PC-9 (cell line): Measurements from ENCODE around the gene AMZ1. TPM values are rescaled to one million over a fixed set of nuclear protein-coding genes. Genes with fewer than 3 reads are reported as not detected.

ENCODE experiments used
- BruUV-seq: library from RNA; stranded (reverse); fragments of 400-500 nt; replicated peaks from 2 replicates; lab custom pipeline; 2021; lab: Mats Ljungman, UMichigan
- CTCF ChIA-PET: fragments of 300-600 bp; sonication (Branson Sonifier 250); formaldehyde crosslinking; loops from one replicate; lab custom pipeline; 2022; ENCODE audit warnings: antibody characterized with exemption; lab: Charles Lee
- POLR2A ChIA-PET: fragments of 300-600 bp; sonication (Branson Sonifier 250); formaldehyde crosslinking; loops from one replicate; lab custom pipeline; 2022; ENCODE audit warnings: antibody characterized with exemption; ENCODE audit not compliant: unreplicated experiment; lab: Charles Lee
- DNase-seq, 2 experiments: peaks; one replicate each; pipeline versions ENCODE4 v3.0.0 to v3.0.0-alpha.2; 2015 to 2022; ENCODE audit warnings: mixed read lengths in 1 of 2
- H2AFZ ChIP-seq: fragments of 200-600 bp; sonication (generic); 2 replicates; pipeline ENCODE4 v1.8.1; 2017; ENCODE audit warnings: antibody characterized with exemption
- H3F3A ChIP-seq: fragments of 200-600 bp; sonication (generic); 2 replicates; pipeline ENCODE4 v1.8.1; 2017; ENCODE audit warnings: antibody characterized with exemption, mild to moderate bottlenecking, low read depth; ENCODE audit not compliant: insufficient read depth
- H3K27ac ChIP-seq: fragments of 200-600 bp; sonication (generic); 2 replicates; pipeline ENCODE4 v1.6.1; 2016; ENCODE audit warnings: mixed run types
- H3K27me3 ChIP-seq: fragments of 200-600 bp; sonication (generic); 2 replicates; pipeline ENCODE4 v1.6.1; 2016; ENCODE audit warnings: low read depth, mixed run types; ENCODE audit not compliant: insufficient read depth
- H3K36me3 ChIP-seq: fragments of 200-600 bp; sonication (generic); 2 replicates; pipeline ENCODE4 v1.6.1; 2016; ENCODE audit warnings: low read depth, mixed run types
- H3K4me1 ChIP-seq: fragments of 200-600 bp; sonication (generic); replicated peaks from 2 replicates; pipeline ENCODE4 v1.6.1; 2016; ENCODE audit warnings: mixed run types; ENCODE audit not compliant: insufficient read depth
- H3K4me2 ChIP-seq: fragments of 200-600 bp; sonication (generic); 2 replicates; pipeline ENCODE4 v1.6.1; 2017; ENCODE audit warnings: mixed run types
- H3K4me3 ChIP-seq: fragments of 200-600 bp; sonication (generic); 2 replicates; pipeline ENCODE4 v1.6.1; 2016; ENCODE audit warnings: mixed run types
- H3K79me2 ChIP-seq: fragments of 200-600 bp; sonication (generic); 2 replicates; pipeline ENCODE4 v1.6.1; 2017; ENCODE audit warnings: low read depth, mixed run types
- H3K9me2 ChIP-seq: fragments of 200-600 bp; sonication (generic); 2 replicates; pipeline ENCODE4 v1.8.1; 2017; ENCODE audit warnings: mild to moderate bottlenecking; ENCODE audit not compliant: insufficient read depth
- H3K9me3 ChIP-seq: fragments of 200-600 bp; sonication (generic); 2 replicates; pipeline ENCODE4 v1.8.1; 2016; ENCODE audit warnings: low read depth; ENCODE audit not compliant: insufficient read depth
- H4K20me1 ChIP-seq: fragments of 200-600 bp; sonication (generic); 2 replicates; pipeline ENCODE4 v1.8.1; 2017; ENCODE audit not compliant: insufficient read depth
- EZH2 ChIP-seq: fragments of 200-600 bp; sonication (generic); IDR thresholded peaks from 2 replicates; pipeline ENCODE4 v1.8.0; 2017; ENCODE audit warnings: antibody characterized with exemption, low read depth
- intact Hi-C: fragments of 100-400 bp; cut with micrococcal nuclease; formaldehyde crosslinking; loops from one replicate; pipeline ENCODE4 v1.10.0; 2022; ENCODE audit not compliant: unreplicated experiment
- total RNA-seq: library from RNA; stranded (reverse); gene quantifications from 2 replicates; pipeline ENCODE4 v1.2.3, GENCODE V29; 2021
- TF ChIP-seq, protein P1 (sequence below): fragments of 200-600 bp; sonication (generic); conservative IDR thresholded peaks from 2 replicates; pipeline ENCODE4 v1.6.1; 2017; ENCODE audit warnings: mixed run types, antibody characterized with exemption, mild to moderate bottlenecking, moderate library complexity

AMZ1 gene
- total RNA-seq, 1 experiment from 2014 or later = not detected

DNA sequence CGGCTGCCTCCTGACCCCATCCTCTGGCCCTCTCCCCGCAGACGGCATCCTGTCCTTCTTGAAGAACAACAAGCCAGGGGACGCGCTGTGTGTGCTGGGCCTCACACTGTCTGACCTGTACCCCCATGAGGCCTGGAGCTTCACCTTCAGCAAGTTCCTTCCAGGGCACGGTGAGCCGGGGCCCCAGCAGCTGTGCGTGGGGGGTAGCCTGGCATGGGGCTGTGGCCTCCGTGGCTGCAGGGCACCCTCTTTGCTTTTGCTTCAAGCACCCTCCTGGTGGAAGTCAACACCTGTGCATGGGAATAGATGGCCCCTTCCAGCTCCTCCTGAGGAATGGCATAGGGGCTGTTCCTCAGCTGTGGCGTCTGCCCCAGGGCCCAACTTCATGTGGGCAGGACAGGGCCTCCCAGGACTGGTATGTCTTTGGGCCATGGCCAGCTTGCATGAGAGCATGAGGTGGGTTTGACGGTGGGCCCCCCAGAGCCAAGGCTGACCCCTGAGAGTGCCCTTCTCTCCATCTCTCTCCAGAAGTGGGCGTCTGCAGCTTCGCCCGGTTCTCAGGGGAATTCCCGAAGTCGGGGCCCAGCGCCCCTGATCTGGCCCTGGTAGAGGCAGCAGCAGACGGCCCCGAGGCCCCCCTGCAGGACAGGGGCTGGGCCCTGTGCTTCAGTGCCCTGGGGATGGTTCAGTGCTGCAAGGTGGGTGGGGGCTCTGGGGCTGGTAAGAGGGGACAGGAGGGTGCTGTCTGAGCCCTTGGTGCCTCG is 20.7 kb downstream of the AMZ1 start:
- no peak overlapping the region for H3K4me2 ChIP-seq
- BruUV-seq = no TSS peak
- H3K27me3 ChIP-seq = no peaks in the 10 kb centered on the region
- no peaks in the 10 kb centered on the region for H3K9me2 ChIP-seq
- H3K9me3 ChIP-seq = no peaks in the 10 kb centered on the region
- no peaks in the 10 kb centered on the region for H3K4me1 ChIP-seq
- no peaks in the 10 kb centered on the region for H4K20me1 ChIP-seq
- no peak overlapping the region for H3K4me3 ChIP-seq
- no peak overlapping the region for H3K27ac ChIP-seq
- intact Hi-C loops = loop anchor here (1.0 kb wide), 2 partner anchors 231 to 257 kb away; no protein-coding TSS in a partner anchor
- H3K36me3 ChIP-seq = no peaks in the 10 kb centered on the region
- no peak for DNase-seq
- ChIA-PET CTCF (interaction anchor here (0.5 to 1.2 kb wide), 3 partner anchors 28 to 951 kb away, joined by 3 to 7 read pairs (median 5); no protein-coding TSS in a partner anchor), POLR2A (no interaction called here)
- no peaks in the 10 kb centered on the region for H3K79me2 ChIP-seq
- TF ChIP-seq, protein P1, sequence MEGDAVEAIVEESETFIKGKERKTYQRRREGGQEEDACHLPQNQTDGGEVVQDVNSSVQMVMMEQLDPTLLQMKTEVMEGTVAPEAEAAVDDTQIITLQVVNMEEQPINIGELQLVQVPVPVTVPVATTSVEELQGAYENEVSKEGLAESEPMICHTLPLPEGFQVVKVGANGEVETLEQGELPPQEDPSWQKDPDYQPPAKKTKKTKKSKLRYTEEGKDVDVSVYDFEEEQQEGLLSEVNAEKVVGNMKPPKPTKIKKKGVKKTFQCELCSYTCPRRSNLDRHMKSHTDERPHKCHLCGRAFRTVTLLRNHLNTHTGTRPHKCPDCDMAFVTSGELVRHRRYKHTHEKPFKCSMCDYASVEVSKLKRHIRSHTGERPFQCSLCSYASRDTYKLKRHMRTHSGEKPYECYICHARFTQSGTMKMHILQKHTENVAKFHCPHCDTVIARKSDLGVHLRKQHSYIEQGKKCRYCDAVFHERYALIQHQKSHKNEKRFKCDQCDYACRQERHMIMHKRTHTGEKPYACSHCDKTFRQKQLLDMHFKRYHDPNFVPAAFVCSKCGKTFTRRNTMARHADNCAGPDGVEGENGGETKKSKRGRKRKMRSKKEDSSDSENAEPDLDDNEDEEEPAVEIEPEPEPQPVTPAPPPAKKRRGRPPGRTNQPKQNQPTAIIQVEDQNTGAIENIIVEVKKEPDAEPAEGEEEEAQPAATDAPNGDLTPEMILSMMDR = no peak
- TF ChIP-seq EZH2 = no peak
- H3F3A ChIP-seq = peaks cover 13% of the 10 kb centered on the region
- no peak overlapping the region for H2AFZ ChIP-seq

DNA sequence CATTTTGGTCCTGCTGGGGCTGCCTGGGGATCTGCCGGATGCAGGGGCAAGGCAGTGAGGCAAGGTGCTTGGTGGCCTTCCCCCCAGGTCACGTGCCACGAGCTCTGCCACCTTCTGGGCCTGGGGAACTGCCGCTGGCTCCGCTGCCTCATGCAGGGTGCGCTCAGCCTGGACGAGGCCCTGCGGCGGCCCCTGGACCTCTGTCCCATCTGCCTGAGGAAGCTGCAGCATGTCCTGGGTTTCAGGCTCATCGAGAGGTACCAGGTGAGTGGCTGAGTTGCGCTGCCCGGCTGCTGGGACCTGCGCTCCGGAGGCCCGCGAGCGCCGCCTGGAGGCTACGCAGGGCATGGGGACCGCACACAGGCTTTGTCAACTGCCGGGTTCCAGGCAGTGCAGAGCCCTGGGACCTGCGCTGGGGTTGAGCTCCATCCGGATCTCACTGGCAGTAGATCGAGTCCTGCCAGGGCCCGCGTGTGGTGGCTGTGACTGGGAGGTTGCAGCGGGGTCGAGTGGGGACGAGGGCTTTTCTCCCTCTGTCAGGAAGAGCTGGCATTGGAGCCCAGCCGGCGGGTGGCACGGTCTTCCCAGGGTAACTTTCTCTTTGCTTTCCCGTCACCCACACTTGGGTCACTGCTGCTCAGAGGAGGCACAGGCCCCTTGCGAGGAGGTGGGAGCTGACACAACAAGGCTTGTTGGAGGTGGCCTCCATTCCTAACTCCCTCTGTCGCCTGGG is 21.7 kb downstream of the AMZ1 start:
- Histone ChIP-seq H2AFZ (no peak overlapping the region), H3K9me2 (no peaks in the 10 kb centered on the region), H3K4me2 (no peak overlapping the region), H3K4me3 (no peak overlapping the region), H4K20me1 (no peaks in the 10 kb centered on the region), H3K27me3 (no peaks in the 10 kb centered on the region), H3K4me1 (no peaks in the 10 kb centered on the region), H3K27ac (no peak overlapping the region), H3K9me3 (no peaks in the 10 kb centered on the region), H3F3A (peaks cover 7% of the 10 kb centered on the region; the same call in 1 of the 2 replicates), H3K36me3 (no peaks in the 10 kb centered on the region), H3K79me2 (no peaks in the 10 kb centered on the region)
- no TSS peak for BruUV-seq
- intact Hi-C loops = loop anchor here (1.0 kb wide), 2 partner anchors 232 to 258 kb away; no protein-coding TSS in a partner anchor
- DNase-seq = peak in 1 of 2 experiments; percentile 85
- ChIA-PET CTCF (interaction anchor here (0.5 to 1.7 kb wide), 9 partner anchors 24 to 1045 kb away, joined by 3 to 11 read pairs (median 4); no protein-coding TSS in a partner anchor), POLR2A (interaction anchor here (0.7 kb wide), 1 partner anchor 161 kb away, joined by 4 read pairs; no protein-coding TSS in a partner anchor)
- TF ChIP-seq, protein P1 = peak; percentile 66
- TF ChIP-seq EZH2 = no peak

DNA sequence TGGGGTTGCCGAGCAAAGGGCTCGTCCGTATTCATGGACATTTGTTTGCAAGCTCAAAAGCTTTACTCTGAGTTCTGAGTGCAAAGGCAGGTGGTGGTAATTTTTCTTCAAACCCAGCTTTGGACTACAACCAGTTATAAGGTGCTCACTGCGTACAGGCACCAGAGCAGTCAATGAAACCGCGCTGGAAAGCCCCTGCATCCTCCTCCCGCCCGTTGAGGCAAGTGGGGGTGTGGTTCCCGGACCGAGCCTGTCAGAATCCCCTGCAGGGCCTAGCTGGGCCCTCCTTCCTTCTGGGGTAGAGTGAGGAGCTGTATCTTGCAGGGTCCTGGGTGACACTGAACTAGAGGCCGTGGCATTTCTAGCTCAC is 22.3 kb downstream of the AMZ1 start:
- DNase-seq = no peak
- Histone ChIP-seq H3K4me1 (no peaks in the 10 kb centered on the region), H2AFZ (no peak overlapping the region), H4K20me1 (no peaks in the 10 kb centered on the region), H3K27ac (no peak overlapping the region), H3K36me3 (no peaks in the 10 kb centered on the region), H3K4me3 (no peak overlapping the region), H3K9me2 (no peaks in the 10 kb centered on the region), H3K79me2 (no peaks in the 10 kb centered on the region), H3K27me3 (no peaks in the 10 kb centered on the region), H3K9me3 (no peaks in the 10 kb centered on the region), H3K4me2 (no peak overlapping the region), H3F3A (peaks cover 7% of the 10 kb centered on the region; the same call in 1 of the 2 replicates)
- CTCF ChIA-PET = interaction anchor here (0.5 to 1.7 kb wide), 8 partner anchors 23 to 259 kb away, joined by 3 to 11 read pairs (median 4); no protein-coding TSS in a partner anchor
- no TSS peak for BruUV-seq
- TF ChIP-seq EZH2 = no peak
- TF ChIP-seq, protein P1 = no peak
- intact Hi-C loops = no loop called here
- POLR2A ChIA-PET = interaction anchor here (0.6 to 0.7 kb wide), 2 partner anchors 18 to 160 kb away, joined by 4 to 6 read pairs; no protein-coding TSS in a partner anchor
